Ishikawa (cell line): ENCODE results near the gene HOXC5.

Source experiments
- CEBPB ChIP-seq: IDR thresholded peaks from 2 replicates; pipeline ENCODE4 v1.6.1; 2012
- CREB1 ChIP-seq: IDR thresholded peaks from 2 replicates; pipeline ENCODE4 v1.6.1; 2012; ENCODE audit warnings: low read depth
- EGR1 ChIP-seq: IDR thresholded peaks from 2 replicates; pipeline ENCODE4 v1.6.1; 2012
- EP300 ChIP-seq: IDR thresholded peaks from 2 replicates; pipeline ENCODE4 v1.6.1; 2012; ENCODE audit warnings: borderline replicate concordance
- FOXM1 ChIP-seq: IDR thresholded peaks from 2 replicates; pipeline ENCODE4 v1.6.1; 2012; ENCODE audit warnings: low read depth, borderline replicate concordance
- MAX ChIP-seq: IDR thresholded peaks from 2 replicates; pipeline ENCODE4 v1.6.1; 2012
- NFIC ChIP-seq: IDR thresholded peaks from 2 replicates; pipeline ENCODE4 v1.6.1; 2012
- RAD21 ChIP-seq: IDR thresholded peaks from 2 replicates; pipeline ENCODE4 v1.6.1; 2012; ENCODE audit warnings: low read depth
- REST ChIP-seq: IDR thresholded peaks from 2 replicates; pipeline ENCODE4 v1.6.1; 2012; ENCODE audit warnings: low read depth, mild to moderate bottlenecking
- TAF1 ChIP-seq: IDR thresholded peaks from 2 replicates; pipeline ENCODE4 v1.6.1; 2012; ENCODE audit warnings: low read depth, mild to moderate bottlenecking
- TCF12 ChIP-seq: IDR thresholded peaks from 2 replicates; pipeline ENCODE4 v1.6.1; 2012; ENCODE audit warnings: low read depth
- TEAD4 ChIP-seq: IDR thresholded peaks from 2 replicates; pipeline ENCODE4 v1.6.1; 2012
- USF1 ChIP-seq: IDR thresholded peaks from 2 replicates; pipeline ENCODE4 v1.6.1; 2012
- YY1 ChIP-seq: IDR thresholded peaks from 2 replicates; pipeline ENCODE4 v1.6.1; 2012; ENCODE audit warnings: low read depth
- ZBTB7A ChIP-seq: IDR thresholded peaks from 2 replicates; pipeline ENCODE4 v1.6.1; 2012; ENCODE audit warnings: low read depth

HOXC5 gene

GRCh38 chr12:54020591-54021405 lies 12.1 kb upstream of the HOXC5 start:
- TF ChIP-seq USF1 = no peak
- TF ChIP-seq EP300 = no peak
- TF ChIP-seq ZBTB7A = no peak
- TF ChIP-seq MAX = no peak
- TF ChIP-seq TCF12 = no peak
- no peak for TF ChIP-seq FOXM1
- no peak for TF ChIP-seq TEAD4
- TF ChIP-seq CREB1 = no peak
- no peak for TF ChIP-seq RAD21
- TF ChIP-seq EGR1 = no peak
- no peak for TF ChIP-seq CEBPB
- TF ChIP-seq YY1 = no peak

GRCh38 chr12:54021432-54022013 lies 11.3 kb upstream of the HOXC5 start:
- TF ChIP-seq CEBPB (no peak), FOXM1 (no peak), NFIC (no peak)

GRCh38 chr12:54022960-54023884 lies 9.6 kb upstream of the HOXC5 start:
- TF ChIP-seq CEBPB = no peak
- TF ChIP-seq EP300 = no peak
- TF ChIP-seq ZBTB7A = no peak
- TF ChIP-seq YY1 = no peak
- no peak for TF ChIP-seq CREB1
- no peak for TF ChIP-seq FOXM1
- no peak for TF ChIP-seq TEAD4
- no peak for TF ChIP-seq EGR1
- no peak for TF ChIP-seq MAX
- TF ChIP-seq REST = no peak
- TF ChIP-seq TCF12 = no peak
- no peak for TF ChIP-seq USF1

- TF ChIP-seq NFIC (no peak), USF1 (no peak), CREB1 (no peak), ZBTB7A (no peak), EGR1 (no peak), REST (no peak), CEBPB (no peak), TCF12 (no peak), TEAD4 (no peak), YY1 (no peak), FOXM1 (no peak), EP300 (no peak)
Measured at GRCh38 chr12:54024127-54024526, 8.7 kb upstream of the HOXC5 start.

GRCh38 chr12:54024581-54025305 lies 8.1 kb upstream of the HOXC5 start:
- TF ChIP-seq CREB1 = no peak
- TF ChIP-seq TEAD4 = no peak
- no peak for TF ChIP-seq REST
- TF ChIP-seq CEBPB = no peak
- no peak for TF ChIP-seq NFIC
- TF ChIP-seq USF1 = no peak
- no peak for TF ChIP-seq YY1
- TF ChIP-seq ZBTB7A = no peak
- TF ChIP-seq RAD21 = no peak
- TF ChIP-seq FOXM1 = no peak
- TF ChIP-seq TAF1 = no peak
- TF ChIP-seq MAX = no peak
- TF ChIP-seq TCF12 = no peak
- TF ChIP-seq EP300 = no peak
- TF ChIP-seq EGR1 = no peak
